AG04450 (cell line): Measurements from ENCODE around the gene ATN1. TPM values are rescaled to one million over a fixed set of nuclear protein-coding genes. Genes with fewer than 3 reads are reported as not detected.

Source experiments
- CTCF ChIA-PET: fragments of 300-600, 350-600 bp; formaldehyde crosslinking; extraction: SDS; loops from one replicate; lab custom pipeline; 2022; ENCODE audit warnings: antibody characterized with exemption, inconsistent platforms; lab: Charles Lee
- POLR2A ChIA-PET: fragments of 350-600 bp; formaldehyde crosslinking; extraction: SDS; loops from one replicate; lab custom pipeline; 2021; ENCODE audit warnings: antibody characterized with exemption, inconsistent platforms; lab: Yijun Ruan, JAX
- DNase-seq: peaks from one replicate; pipeline ENCODE4 v3.0.0-alpha.2; 2011; ENCODE audit warnings: low read depth, low spot score
- H3K27ac ChIP-seq: one replicate; pipeline ENCODE4 v1.5.1; 2012; ENCODE audit warnings: low read depth, low read length, control low read depth
- H3K27me3 ChIP-seq: one replicate; pipeline ENCODE4 v1.6.0; 2012; ENCODE audit warnings: low read length; ENCODE audit not compliant: control insufficient read depth, insufficient read depth
- H3K4me3 ChIP-seq: 2 replicates; pipeline ENCODE4 v1.5.1; 2011; ENCODE audit warnings: mild to moderate bottlenecking, low read depth, low read length, control low read depth
- H3K9me3 ChIP-seq: 2 replicates; pipeline ENCODE4 v1.5.1; 2012; ENCODE audit warnings: low read length; ENCODE audit not compliant: control insufficient read depth, insufficient read depth
- polyA plus RNA-seq: library from polyadenylated mRNA; depleted of rRNA; stranded (reverse); fragments of >200 nt; gene quantifications from 2 replicates; pipeline ENCODE4 v1.2.3, GENCODE V29; 2011
- TF ChIP-seq, protein P1 (sequence below): IDR thresholded peaks from 2 replicates; pipeline ENCODE4 v1.5.1; 2011; ENCODE audit warnings: low read depth, low read length, control low read depth, inconsistent platforms

The ATN1 gene
- polyA plus RNA-seq, 1 experiment: 11.2 TPM

DNA sequence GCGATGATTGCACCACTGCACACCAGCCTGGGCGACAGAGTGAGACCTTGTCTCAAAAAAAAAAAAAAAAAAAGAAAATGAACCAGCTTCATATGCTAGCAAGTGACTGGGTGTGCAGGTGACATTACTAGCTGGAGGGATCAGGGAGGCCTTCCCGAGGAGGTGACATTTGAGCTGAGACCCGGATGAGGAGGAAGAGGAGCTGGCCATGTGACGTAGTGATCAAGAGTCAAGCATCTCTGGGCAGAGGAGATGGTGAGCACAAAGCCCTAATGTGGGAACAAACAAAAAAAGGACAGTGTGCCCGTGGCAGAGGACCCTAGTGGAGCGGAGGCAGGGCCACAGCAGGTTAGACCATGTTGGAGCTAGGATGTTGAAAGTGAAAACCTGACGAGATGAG is 19.9 kb downstream of the ATN1 start:
- H3K9me3 ChIP-seq: no peaks in the 10 kb centered on the region; the same call in 1 of the 2 replicates
- CTCF ChIA-PET: interaction anchor here (0.7 to 4.1 kb wide), 5 partner anchors 14 to 1048 kb away, joined by 3 to 18 read pairs (median 3); no protein-coding TSS in a partner anchor
- POLR2A ChIA-PET: interaction anchor here (0.9 kb wide), 1 partner anchor 16 kb away, joined by 3 read pairs; no protein-coding TSS in a partner anchor
- no peak overlapping the region for H3K27ac ChIP-seq
- no peak for DNase-seq
- TF ChIP-seq, protein P1, sequence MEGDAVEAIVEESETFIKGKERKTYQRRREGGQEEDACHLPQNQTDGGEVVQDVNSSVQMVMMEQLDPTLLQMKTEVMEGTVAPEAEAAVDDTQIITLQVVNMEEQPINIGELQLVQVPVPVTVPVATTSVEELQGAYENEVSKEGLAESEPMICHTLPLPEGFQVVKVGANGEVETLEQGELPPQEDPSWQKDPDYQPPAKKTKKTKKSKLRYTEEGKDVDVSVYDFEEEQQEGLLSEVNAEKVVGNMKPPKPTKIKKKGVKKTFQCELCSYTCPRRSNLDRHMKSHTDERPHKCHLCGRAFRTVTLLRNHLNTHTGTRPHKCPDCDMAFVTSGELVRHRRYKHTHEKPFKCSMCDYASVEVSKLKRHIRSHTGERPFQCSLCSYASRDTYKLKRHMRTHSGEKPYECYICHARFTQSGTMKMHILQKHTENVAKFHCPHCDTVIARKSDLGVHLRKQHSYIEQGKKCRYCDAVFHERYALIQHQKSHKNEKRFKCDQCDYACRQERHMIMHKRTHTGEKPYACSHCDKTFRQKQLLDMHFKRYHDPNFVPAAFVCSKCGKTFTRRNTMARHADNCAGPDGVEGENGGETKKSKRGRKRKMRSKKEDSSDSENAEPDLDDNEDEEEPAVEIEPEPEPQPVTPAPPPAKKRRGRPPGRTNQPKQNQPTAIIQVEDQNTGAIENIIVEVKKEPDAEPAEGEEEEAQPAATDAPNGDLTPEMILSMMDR: no peak
- no peaks in the 10 kb centered on the region for H3K27me3 ChIP-seq
- no peak overlapping the region for H3K4me3 ChIP-seq

DNA sequence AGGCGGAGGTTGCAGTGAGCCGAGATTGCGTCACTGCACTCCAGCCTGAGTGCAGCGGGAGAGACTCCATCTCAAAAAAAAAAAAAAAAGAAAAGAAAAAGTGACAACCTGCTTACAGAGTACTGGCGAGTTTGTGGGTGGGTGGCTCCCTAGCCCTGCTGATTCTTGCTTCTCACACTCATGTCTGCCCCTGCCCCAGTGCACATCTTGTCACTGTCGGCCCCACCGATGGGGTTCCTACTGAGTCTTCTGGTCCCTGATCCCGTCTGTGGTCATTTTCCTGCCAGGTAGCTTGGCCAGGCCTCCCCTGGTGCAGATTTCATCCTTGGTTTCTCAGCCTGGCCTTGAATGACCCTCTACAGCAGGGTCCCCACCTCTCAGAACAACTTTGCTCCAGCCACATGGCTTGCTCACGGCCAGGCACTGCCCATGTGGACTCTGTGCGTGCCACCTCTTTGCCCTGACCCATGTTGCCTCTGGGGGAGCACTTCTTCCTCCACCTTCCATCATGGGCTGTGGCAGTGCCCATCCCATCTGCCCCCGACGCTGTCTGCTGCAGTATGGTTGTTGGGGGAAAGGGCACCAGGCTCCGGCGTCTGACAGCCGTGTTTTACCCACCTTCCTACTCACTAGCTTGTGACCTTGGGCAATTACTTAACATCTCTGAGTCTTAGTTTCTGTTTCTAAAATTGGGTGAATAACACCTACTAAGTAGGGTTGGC is 21.3 kb downstream of the ATN1 start:
- POLR2A ChIA-PET: interaction anchor here (0.7 to 1.3 kb wide), 3 partner anchors 13 to 100 kb away, joined by 3 to 6 read pairs (median 4); no protein-coding TSS in a partner anchor
- Histone ChIP-seq H3K9me3 (no peaks in the 10 kb centered on the region; the same call in 1 of the 2 replicates), H3K27me3 (no peaks in the 10 kb centered on the region), H3K27ac (no peak overlapping the region), H3K4me3 (no peak overlapping the region)
- no peak for DNase-seq
- CTCF ChIA-PET: interaction anchor here (1.1 to 1.7 kb wide), 4 partner anchors 23 to 195 kb away, joined by 3 to 4 read pairs (median 4); no protein-coding TSS in a partner anchor
- TF ChIP-seq, protein P1: no peak

DNA sequence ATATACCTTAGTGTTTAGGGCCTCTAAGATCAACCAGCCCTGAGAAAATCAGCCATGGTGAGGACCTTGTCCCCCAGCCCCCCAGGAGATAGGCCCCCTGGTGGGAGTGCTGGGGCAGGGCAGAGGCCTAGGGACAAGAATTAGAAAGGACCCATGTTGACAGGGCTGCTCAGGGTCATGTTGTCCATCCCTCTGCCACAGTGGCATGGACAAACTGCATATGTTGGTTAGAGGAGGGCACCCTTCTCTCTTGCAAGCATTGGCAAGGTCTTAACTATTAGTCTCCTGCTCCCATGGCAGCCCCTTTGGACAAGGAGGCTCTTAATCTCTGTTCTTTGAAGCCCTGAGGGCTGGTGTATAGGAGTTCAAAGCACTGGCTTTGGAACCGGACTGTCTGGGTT is 22.6 kb downstream of the ATN1 start:
- no peak for DNase-seq
- Histone ChIP-seq H3K9me3 (no peaks in the 10 kb centered on the region; the same call in 1 of the 2 replicates), H3K27ac (no peak overlapping the region), H3K27me3 (no peaks in the 10 kb centered on the region), H3K4me3 (no peak overlapping the region)
- POLR2A ChIA-PET: no interaction called here
- TF ChIP-seq, protein P1: peak; percentile 35
- CTCF ChIA-PET: interaction anchor here (1.4 kb wide), 1 partner anchor 81 kb away, joined by 4 read pairs; no protein-coding TSS in a partner anchor

DNA sequence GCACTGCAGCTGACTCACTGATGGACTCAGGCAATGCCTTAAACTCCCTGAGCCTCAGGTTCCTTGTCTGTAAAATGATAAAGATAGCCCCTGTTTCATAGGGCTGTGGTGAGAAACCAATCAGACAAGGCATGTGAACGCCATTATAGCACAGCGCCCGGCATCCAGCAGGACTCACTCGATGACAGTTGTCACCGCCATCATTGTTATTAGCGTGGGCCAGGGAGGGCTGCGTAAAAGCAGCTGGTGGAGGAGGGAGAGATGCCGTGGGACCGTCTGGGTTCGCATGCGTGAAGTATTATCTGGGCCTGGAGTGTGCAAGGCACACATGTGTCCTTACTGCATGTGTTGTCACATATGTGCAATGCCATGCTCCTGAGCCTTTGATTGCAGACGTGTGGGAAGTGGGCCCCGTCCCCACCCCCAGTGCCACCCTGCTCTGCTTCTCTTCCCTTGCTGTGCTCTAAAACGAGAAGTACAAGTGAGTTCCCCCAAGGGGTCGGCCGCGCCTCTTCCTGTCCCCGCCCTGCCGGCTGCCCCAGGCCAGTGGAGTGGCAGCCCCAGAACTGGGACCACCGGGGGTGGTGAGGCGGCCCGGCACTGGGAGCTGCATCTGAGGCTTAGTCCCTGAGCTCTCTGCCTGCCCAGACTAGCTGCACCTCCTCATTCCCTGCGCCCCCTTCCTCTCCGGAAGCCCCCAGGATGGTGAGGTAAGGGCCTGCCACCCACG is 23.2 kb downstream of the ATN1 start, which contains the start of gene PTPN6:
Gene PTPN6, plus strand, starts transcription at position 546 of the 730 bp plus-strand sequence. Its CDS starts 157 bp downstream, at position 703.
- ChIA-PET POLR2A (no interaction called here), CTCF (no interaction called here)
- Histone ChIP-seq H3K9me3 (no peaks in the 10 kb centered on the region; the same call in 1 of the 2 replicates), H3K27ac (no peak within 1 kb of the TSS), H3K4me3 (no peak within 1 kb of the TSS), H3K27me3 (no peaks in the 10 kb centered on the region)
- TF ChIP-seq, protein P1: no peak
- DNase-seq: no peak
